Cardiac muscle cell (in vitro differentiated cells and primary cell): ENCODE data around the gene LRRC7. TPM values are rescaled to one million over a fixed set of nuclear protein-coding genes. Genes with fewer than 3 reads are reported as not detected.

Source experiments
- DNase-seq, 2 donors: peaks; one replicate each; pipeline versions ENCODE4 v3.0.0 to v3.0.0-alpha.2; 2010 to 2017; ENCODE audit warnings: low read depth in 1 of 2, low spot score in 1 of 2
- H3K27ac ChIP-seq: fragments of 200-600 bp; sonication (generic); 2 replicates; pipeline ENCODE4 v1.5.1; 2016
- H3K27me3 ChIP-seq: fragments of 200-600 bp; sonication (generic); 2 replicates; pipeline ENCODE4 v1.6.0; 2016; ENCODE audit warnings: control low read depth
- H3K36me3 ChIP-seq: fragments of 200-600 bp; sonication (generic); 2 replicates; pipeline ENCODE4 v1.5.1; 2016; ENCODE audit warnings: control low read depth
- H3K4me1 ChIP-seq: fragments of 200-600 bp; sonication (generic); 2 replicates; pipeline ENCODE4 v1.8.1; 2017; ENCODE audit warnings: low read depth, mild to moderate bottlenecking, mixed run types
- H3K4me3 ChIP-seq: fragments of 200-600 bp; sonication (generic); 2 replicates; pipeline ENCODE4 v1.5.1; 2016; ENCODE audit warnings: mild to moderate bottlenecking
- H3K9me3 ChIP-seq: fragments of 200-600 bp; sonication (generic); 2 replicates; pipeline ENCODE4 v1.5.1; 2017; ENCODE audit warnings: low read depth, mild to moderate bottlenecking, control low read depth
- polyA plus RNA-seq: library from polyadenylated mRNA; unstranded; fragments of >200 nt; fragmentation: Nextera tagmentation; extraction: Ambion mirVana; gene quantifications from 2 replicates; pipeline ENCODE4 v1.2.1, GENCODE V29; 2016
- total RNA-seq: library from RNA; depleted of rRNA; stranded (reverse); fragments of >200 nt; gene quantifications from 2 replicates; pipeline ENCODE4 v1.2.3, GENCODE V29; 2016
- TF ChIP-seq, protein P1 (sequence below): IDR thresholded peaks from 2 replicates; pipeline ENCODE4 v1.5.1; 2012; ENCODE audit warnings: low read depth, mild to moderate bottlenecking, low read length

Gene LRRC7
- total and polyA plus RNA-seq, 2 experiments from 2014 or later: 0.09 TPM; not detected in 1

DNA sequence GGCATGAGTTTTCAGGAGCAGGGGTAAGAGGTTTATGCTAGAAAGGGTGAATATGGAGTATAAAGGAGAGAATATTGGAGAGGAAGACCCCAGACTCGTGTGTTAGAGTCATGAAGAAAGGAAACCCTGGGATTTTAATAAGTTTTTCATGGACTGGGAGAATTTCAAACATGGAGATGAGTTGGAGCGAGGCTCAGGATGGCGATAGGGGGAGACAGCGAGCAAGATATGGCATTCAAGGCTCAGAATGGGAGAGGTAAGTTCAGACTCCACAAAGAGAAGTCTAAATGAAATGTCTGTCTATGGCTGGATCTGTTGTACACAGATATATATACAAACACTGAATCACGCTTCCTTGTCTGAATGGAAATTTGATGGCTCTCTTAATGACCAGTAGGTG, 545.1 kb downstream of the LRRC7 start:
- Histone ChIP-seq H3K27me3 (no peaks in the 10 kb centered on the region), H3K9me3 (no peaks in the 10 kb centered on the region), H3K4me3 (no peak overlapping the region), H3K36me3 (no peaks in the 10 kb centered on the region), H3K27ac (no peak overlapping the region), H3K4me1 (no peaks in the 10 kb centered on the region)
- TF ChIP-seq, protein P1, sequence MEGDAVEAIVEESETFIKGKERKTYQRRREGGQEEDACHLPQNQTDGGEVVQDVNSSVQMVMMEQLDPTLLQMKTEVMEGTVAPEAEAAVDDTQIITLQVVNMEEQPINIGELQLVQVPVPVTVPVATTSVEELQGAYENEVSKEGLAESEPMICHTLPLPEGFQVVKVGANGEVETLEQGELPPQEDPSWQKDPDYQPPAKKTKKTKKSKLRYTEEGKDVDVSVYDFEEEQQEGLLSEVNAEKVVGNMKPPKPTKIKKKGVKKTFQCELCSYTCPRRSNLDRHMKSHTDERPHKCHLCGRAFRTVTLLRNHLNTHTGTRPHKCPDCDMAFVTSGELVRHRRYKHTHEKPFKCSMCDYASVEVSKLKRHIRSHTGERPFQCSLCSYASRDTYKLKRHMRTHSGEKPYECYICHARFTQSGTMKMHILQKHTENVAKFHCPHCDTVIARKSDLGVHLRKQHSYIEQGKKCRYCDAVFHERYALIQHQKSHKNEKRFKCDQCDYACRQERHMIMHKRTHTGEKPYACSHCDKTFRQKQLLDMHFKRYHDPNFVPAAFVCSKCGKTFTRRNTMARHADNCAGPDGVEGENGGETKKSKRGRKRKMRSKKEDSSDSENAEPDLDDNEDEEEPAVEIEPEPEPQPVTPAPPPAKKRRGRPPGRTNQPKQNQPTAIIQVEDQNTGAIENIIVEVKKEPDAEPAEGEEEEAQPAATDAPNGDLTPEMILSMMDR: peak; percentile 4
- DNase-seq: no peak

DNA sequence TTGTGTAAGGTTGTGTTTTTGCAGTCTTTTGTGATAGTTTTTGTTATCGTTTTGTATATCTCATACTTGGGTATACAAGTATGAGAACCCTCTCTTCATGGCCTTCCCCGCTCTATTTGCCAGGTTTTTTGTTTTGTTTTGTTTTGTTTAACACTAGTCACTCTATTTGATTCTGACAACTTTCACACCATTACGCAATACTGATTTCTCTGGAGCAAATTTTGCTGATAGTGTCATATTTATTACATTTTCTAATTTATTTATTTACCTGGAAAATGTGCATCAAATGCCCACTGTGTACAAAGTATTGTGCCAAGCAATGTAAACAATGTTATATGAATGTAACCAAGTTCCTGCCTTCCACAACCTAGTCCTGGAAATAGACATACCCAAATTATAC, 547.6 kb downstream of the LRRC7 start:
- no peaks in the 10 kb centered on the region for H3K4me1 ChIP-seq
- no peak overlapping the region for H3K27ac ChIP-seq
- H3K9me3 ChIP-seq: no peaks in the 10 kb centered on the region
- TF ChIP-seq, protein P1: no peak
- H3K4me3 ChIP-seq: no peak overlapping the region
- no peaks in the 10 kb centered on the region for H3K36me3 ChIP-seq
- no peak for DNase-seq
- H3K27me3 ChIP-seq: no peaks in the 10 kb centered on the region

DNA sequence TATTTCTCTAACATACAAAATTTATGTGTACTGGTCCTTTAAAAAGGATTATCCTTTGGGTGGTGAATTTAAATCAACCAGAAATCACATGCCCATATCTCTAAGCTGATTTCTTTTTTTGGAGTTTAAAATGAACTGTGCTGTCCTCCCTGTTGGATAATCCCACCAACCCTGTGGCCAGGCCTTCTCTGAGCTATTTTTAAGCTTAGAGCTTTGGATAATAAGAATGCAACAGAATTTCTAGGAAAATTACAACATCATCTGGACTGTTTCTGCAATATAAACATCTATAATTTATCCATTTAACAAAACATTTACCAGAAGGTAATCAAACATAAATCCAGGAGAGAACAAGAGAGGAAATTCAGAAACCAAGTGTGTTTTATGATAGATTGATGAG, 549.3 kb downstream of the LRRC7 start:
- no peak for DNase-seq
- Histone ChIP-seq H3K9me3 (no peaks in the 10 kb centered on the region), H3K27ac (no peak overlapping the region), H3K4me3 (no peak overlapping the region), H3K36me3 (no peaks in the 10 kb centered on the region), H3K4me1 (no peaks in the 10 kb centered on the region), H3K27me3 (no peaks in the 10 kb centered on the region)
- TF ChIP-seq, protein P1: no peak

DNA sequence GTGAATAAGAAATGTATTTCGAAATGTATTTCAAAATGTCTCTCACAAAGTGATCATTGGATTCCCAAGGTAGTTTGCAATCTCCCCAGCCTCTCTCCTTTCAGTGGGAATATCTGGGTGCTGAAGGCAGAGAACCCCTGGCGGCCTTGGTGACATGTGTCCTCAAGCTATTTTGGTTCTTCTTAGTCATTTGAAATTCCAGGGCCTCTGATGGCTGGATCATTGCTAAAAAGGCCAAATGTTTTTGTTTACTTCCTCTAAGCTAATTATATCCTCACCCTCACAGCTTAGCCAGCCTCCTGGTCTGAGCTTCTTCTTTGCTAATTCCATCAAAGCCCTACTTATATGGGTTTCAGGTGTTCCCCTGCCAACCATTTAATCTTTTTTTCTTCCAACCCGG, 566.4 kb downstream of the LRRC7 start:
- H3K4me3 ChIP-seq: no peak overlapping the region
- peaks cover 14% of the 10 kb centered on the region for H3K4me1 ChIP-seq
- H3K9me3 ChIP-seq: no peaks in the 10 kb centered on the region
- no peaks in the 10 kb centered on the region for H3K27me3 ChIP-seq
- TF ChIP-seq, protein P1: no peak
- DNase-seq: no peak
- no peak overlapping the region for H3K27ac ChIP-seq
- no peaks in the 10 kb centered on the region for H3K36me3 ChIP-seq

DNA sequence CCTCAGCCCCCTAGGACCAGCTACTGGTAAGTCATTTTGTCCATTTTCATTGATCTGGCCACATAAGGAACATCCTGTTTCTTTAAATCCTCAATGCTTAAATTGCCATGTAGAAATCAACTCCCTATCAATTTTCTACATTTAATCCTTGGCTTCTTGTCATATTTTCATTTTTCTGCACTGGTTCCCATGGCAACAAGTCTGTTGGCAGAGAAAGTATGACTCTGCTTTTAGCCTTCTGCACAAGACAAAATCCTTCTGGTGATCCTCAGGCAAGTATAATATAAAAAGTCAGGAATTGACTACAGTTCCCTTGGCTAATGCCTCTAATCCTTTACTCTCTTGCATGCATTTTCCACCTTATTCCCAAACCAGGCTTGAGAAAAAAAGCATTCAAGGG, 572.6 kb downstream of the LRRC7 start:
- Histone ChIP-seq H3K27me3 (no peaks in the 10 kb centered on the region), H3K9me3 (no peaks in the 10 kb centered on the region), H3K4me1 (peaks cover 28% of the 10 kb centered on the region), H3K27ac (peak overlapping the region; percentile 83), H3K4me3 (no peak overlapping the region), H3K36me3 (no peaks in the 10 kb centered on the region)
- peak in 1 of 2 donors; percentile 86 for DNase-seq
- TF ChIP-seq, protein P1: no peak

DNA sequence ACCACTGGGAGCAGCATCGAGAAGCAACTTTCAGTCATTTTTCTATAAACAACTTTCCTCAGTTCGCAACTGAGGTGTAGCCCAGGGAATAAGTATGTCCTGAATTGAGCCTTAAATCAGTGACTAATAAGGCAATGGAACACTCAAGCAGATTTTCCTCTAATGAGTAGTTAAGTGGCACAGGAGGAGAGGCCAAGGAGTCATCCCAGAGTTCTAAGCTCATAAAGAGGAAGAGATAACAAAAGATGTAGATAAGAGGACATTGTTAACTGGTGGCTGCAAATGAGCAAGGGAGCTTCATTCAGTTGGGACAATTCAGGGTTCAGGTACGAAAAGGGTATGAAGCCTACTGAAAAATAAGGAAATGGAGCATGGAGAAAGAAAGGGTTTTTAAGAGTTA, 573.2 kb downstream of the LRRC7 start:
- no peak overlapping the region for H3K4me3 ChIP-seq
- H3K27ac ChIP-seq: peak overlapping the region; percentile 83
- peak in 1 of 2 donors; percentile 17 for DNase-seq

More for the DNA sequence above, 573.2 kb downstream of the LRRC7 start:
- peaks cover 28% of the 10 kb centered on the region for H3K4me1 ChIP-seq
- no peaks in the 10 kb centered on the region for H3K27me3 ChIP-seq
- no peaks in the 10 kb centered on the region for H3K9me3 ChIP-seq
- no peaks in the 10 kb centered on the region for H3K36me3 ChIP-seq
- TF ChIP-seq, protein P1: no peak
